Liver (tissue), 9 donors: ENCODE measurements around the gene GPS2. TPM values are rescaled to one million over a fixed set of nuclear protein-coding genes. Genes with fewer than 3 reads are reported as not detected.

Experiments used
- DNase-seq: peaks from one replicate; pipeline ENCODE4 v3.0.0-alpha.2; 2017; ENCODE audit warnings: low spot score
- H3K27ac ChIP-seq, 2 donors: one replicate each; pipeline ENCODE4 v1.7.0; 2013; ENCODE audit warnings: inconsistent platforms in 2 of 2, low read length in 2 of 2, control low read depth in 1 of 2, low read depth in 1 of 2, mild to moderate bottlenecking in 1 of 2
- H3K27me3 ChIP-seq, 4 donors: one replicate each; pipeline versions ENCODE4 v1.6.1 to v1.7.0; 2013; ENCODE audit warnings: low read length in 3 of 4, inconsistent platforms in 1 of 4, mild to moderate bottlenecking in 1 of 4, moderate library complexity in 1 of 4; ENCODE audit not compliant: control insufficient read depth in 4 of 4, insufficient read depth in 4 of 4
- H3K36me3 ChIP-seq, 4 donors: one replicate each; pipeline versions ENCODE4 v1.6.1 to v1.7.0; 2013; ENCODE audit warnings: low read length in 3 of 4, mild to moderate bottlenecking in 3 of 4, low read depth in 1 of 4, moderate library complexity in 1 of 4; ENCODE audit not compliant: control insufficient read depth in 4 of 4, insufficient read depth in 3 of 4
- H3K4me1 ChIP-seq, 4 donors: one replicate each; pipeline versions ENCODE4 v1.6.1 to v1.7.0; 2013; ENCODE audit warnings: low read length in 3 of 4, mild to moderate bottlenecking in 3 of 4, moderate library complexity in 1 of 4; ENCODE audit not compliant: control insufficient read depth in 4 of 4, insufficient read depth in 4 of 4
- H3K4me3 ChIP-seq, 3 donors: one replicate each; pipeline versions ENCODE4 v1.6.1 to v1.7.0; 2013; ENCODE audit warnings: low read length in 3 of 3, control low read depth in 1 of 3, low read depth in 1 of 3, mild to moderate bottlenecking in 1 of 3
- H3K9ac ChIP-seq, 2 donors: one replicate each; pipeline ENCODE4 v1.7.0; 2013; ENCODE audit warnings: low read length in 2 of 2, mild to moderate bottlenecking in 2 of 2, moderate library complexity in 2 of 2, control low read depth in 1 of 2, low read depth in 1 of 2
- H3K9me3 ChIP-seq, 4 donors: one replicate each; pipeline versions ENCODE4 v1.6.1 to v1.7.0; 2013; ENCODE audit warnings: low read length in 3 of 4; ENCODE audit not compliant: control insufficient read depth in 4 of 4
- EGR1 ChIP-seq, 2 donors: IDR thresholded peaks; 2 replicates each; pipeline ENCODE4 v1.6.1; 2016 to 2018; ENCODE audit warnings: antibody characterized with exemption in 2 of 2, low read depth in 2 of 2
- FOXA1 ChIP-seq: IDR thresholded peaks from 2 replicates; pipeline ENCODE4 v1.6.1; 2016; ENCODE audit warnings: antibody characterized with exemption
- FOXA2 ChIP-seq: IDR thresholded peaks from 2 replicates; pipeline ENCODE4 v1.6.1; 2016; ENCODE audit warnings: antibody characterized with exemption
- GABPA ChIP-seq, 2 donors: IDR thresholded peaks in 1 of 2; conservative IDR thresholded peaks in 1 of 2; 2 replicates each; pipeline ENCODE4 v1.6.1; 2016; ENCODE audit warnings: antibody characterized with exemption in 2 of 2, mild to moderate bottlenecking in 1 of 2, moderate library complexity in 1 of 2
- HNF4A ChIP-seq, 2 donors: conservative IDR thresholded peaks; 2 replicates each; pipeline ENCODE4 v1.6.1; 2016; ENCODE audit warnings: antibody characterized with exemption in 2 of 2, mild to moderate bottlenecking in 2 of 2
- HNF4G ChIP-seq: IDR thresholded peaks from 2 replicates; pipeline ENCODE4 v1.6.1; 2016; ENCODE audit warnings: antibody characterized with exemption
- NR2F2 ChIP-seq: IDR thresholded peaks from 2 replicates; pipeline ENCODE4 v1.6.1; 2016; ENCODE audit warnings: antibody characterized with exemption
- RAD21 ChIP-seq, 2 donors: IDR thresholded peaks; 2 replicates each; pipeline ENCODE4 v1.6.1; 2016; ENCODE audit warnings: antibody characterized with exemption in 2 of 2, mild to moderate bottlenecking in 2 of 2
- RXRA ChIP-seq, 2 donors: IDR thresholded peaks; 2 replicates each; pipeline ENCODE4 v1.6.1; 2017 to 2018; ENCODE audit warnings: antibody characterized with exemption in 2 of 2, mild to moderate bottlenecking in 1 of 2
- SP1 ChIP-seq: IDR thresholded peaks from 2 replicates; pipeline ENCODE4 v1.6.1; 2018; ENCODE audit warnings: antibody characterized with exemption, mild to moderate bottlenecking
- TAF1 ChIP-seq: conservative IDR thresholded peaks from 2 replicates; pipeline ENCODE4 v1.6.1; 2016; ENCODE audit warnings: antibody characterized with exemption, mild to moderate bottlenecking
- YY1 ChIP-seq: IDR thresholded peaks from 2 replicates; pipeline ENCODE4 v1.6.1; 2016; ENCODE audit warnings: antibody characterized with exemption, mild to moderate bottlenecking
- WGBS: extraction: QIAGEN DNeasy Blood & Tissue Kit; methylation state at CpG from one replicate; pipeline ENCODE4 v1.1.7; 2013; 5-methylcytosine and 5-hydroxymethylcytosine counted together
- polyA plus RNA-seq, 2 donors: library from polyadenylated mRNA; stranded (reverse) in 1 of 2; unstranded in 1 of 2; fragments of 200-250 nt in 1 of 2; fragments of >200 nt in 1 of 2; fragmentation: Nextera tagmentation in 1 of 2; extraction: Ambion mirVana in 1 of 2; gene quantifications; one replicate each; pipeline versions ENCODE4 v1.2.1 to v1.2.3, GENCODE V29; 2013 to 2015
- total RNA-seq, 2 donors: library from RNA; depleted of rRNA; stranded (reverse); fragments of >200 nt; gene quantifications; one replicate each; pipeline ENCODE4 v1.2.3, GENCODE V29; 2014
- TF ChIP-seq, protein P1 (sequence below): IDR thresholded peaks from 2 replicates; pipeline ENCODE4 v1.6.1; 2016; ENCODE audit warnings: antibody characterized with exemption, mild to moderate bottlenecking
- TF ChIP-seq, protein P2 (sequence below): IDR thresholded peaks from 2 replicates; pipeline ENCODE4 v1.6.1; 2016; ENCODE audit warnings: antibody characterized with exemption
- TF ChIP-seq, protein P3 (sequence below): IDR thresholded peaks from 2 replicates; pipeline ENCODE4 v1.6.1; 2016; ENCODE audit warnings: antibody characterized with exemption
- TF ChIP-seq, protein P4 (sequence below): IDR thresholded peaks from 2 replicates; pipeline ENCODE4 v1.6.1; 2016; ENCODE audit warnings: antibody characterized with exemption
- donor health status: healthy.
- donor health status: healthy.
- donor health status: healthy.
- donor health status: healthy.
- donor health status: healthy.

GPS2 gene
- total and polyA plus RNA-seq, 4 donors = 20.8 to 43.1 (median 22.8) TPM

DNA sequence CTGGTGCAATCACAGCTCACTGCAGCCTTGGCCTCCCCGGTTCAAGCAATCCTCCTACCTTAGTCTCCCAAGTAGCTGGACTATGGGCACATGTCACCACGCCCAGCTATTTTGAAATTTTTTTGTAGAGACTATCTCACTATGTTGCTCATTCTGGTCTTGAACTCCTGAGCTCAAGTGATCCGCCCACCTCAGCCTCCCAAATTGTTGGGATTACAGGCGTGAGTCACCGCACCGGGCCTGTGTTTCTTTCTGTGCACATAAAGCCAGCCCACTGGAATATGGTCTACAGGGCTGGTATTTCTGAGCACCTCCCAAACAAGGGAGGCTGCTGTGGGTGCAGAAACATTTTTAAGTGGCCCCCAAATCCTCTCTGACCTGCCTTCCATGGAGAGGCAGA lies 48.2 kb upstream of the GPS2 start:
- Histone ChIP-seq H3K27me3 (no peaks in the 10 kb centered on the region), H3K4me1 (no peaks in the 10 kb centered on the region), H3K9ac (no peak overlapping the region), H3K36me3 (no peaks in the 10 kb centered on the region), H3K27ac (no peak overlapping the region), H3K4me3 (no peak overlapping the region), H3K9me3 (no peaks in the 10 kb centered on the region)
- TF ChIP-seq TAF1 (no peak), EGR1 (IDR thresholded peaks at IDR 0.05; ENCODE audit: low read depth in 2 of 2) (no peak), GABPA (IDR thresholded peaks at IDR 0.05 in 1 of 2, conservative IDR thresholded peaks at IDR 0.05 in 1 of 2) (no peak), FOXA2 (no peak)
- WGBS = 97% methylated on average over 6 of the region's 6 CpGs
- DNase-seq = no peak

DNA sequence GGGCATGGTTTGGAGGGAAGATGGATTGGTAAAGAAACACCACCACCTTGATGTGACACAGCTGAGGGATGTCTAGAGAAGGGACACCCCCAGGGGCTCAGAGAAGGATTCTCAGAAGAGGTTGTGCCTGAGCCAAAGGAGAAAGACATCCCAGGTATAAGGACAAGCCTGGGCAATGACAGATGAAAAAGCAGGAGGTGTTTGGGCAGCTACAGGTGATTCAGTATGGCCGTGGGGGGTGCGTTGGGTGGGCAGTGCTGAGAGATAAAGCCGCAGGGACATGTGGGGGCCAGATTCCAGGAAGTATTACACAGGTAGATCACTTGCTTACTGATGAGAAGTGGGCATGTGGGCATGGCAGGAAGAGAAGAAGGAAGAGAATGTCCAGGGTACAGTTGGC lies 46.7 kb upstream of the GPS2 start:
- TF ChIP-seq RXRA (IDR thresholded peaks at IDR 0.05) = no peak
- no peak for TF ChIP-seq HNF4A (conservative IDR thresholded peaks at IDR 0.05)
- TF ChIP-seq FOXA1 = no peak
- TF ChIP-seq, protein P1, sequence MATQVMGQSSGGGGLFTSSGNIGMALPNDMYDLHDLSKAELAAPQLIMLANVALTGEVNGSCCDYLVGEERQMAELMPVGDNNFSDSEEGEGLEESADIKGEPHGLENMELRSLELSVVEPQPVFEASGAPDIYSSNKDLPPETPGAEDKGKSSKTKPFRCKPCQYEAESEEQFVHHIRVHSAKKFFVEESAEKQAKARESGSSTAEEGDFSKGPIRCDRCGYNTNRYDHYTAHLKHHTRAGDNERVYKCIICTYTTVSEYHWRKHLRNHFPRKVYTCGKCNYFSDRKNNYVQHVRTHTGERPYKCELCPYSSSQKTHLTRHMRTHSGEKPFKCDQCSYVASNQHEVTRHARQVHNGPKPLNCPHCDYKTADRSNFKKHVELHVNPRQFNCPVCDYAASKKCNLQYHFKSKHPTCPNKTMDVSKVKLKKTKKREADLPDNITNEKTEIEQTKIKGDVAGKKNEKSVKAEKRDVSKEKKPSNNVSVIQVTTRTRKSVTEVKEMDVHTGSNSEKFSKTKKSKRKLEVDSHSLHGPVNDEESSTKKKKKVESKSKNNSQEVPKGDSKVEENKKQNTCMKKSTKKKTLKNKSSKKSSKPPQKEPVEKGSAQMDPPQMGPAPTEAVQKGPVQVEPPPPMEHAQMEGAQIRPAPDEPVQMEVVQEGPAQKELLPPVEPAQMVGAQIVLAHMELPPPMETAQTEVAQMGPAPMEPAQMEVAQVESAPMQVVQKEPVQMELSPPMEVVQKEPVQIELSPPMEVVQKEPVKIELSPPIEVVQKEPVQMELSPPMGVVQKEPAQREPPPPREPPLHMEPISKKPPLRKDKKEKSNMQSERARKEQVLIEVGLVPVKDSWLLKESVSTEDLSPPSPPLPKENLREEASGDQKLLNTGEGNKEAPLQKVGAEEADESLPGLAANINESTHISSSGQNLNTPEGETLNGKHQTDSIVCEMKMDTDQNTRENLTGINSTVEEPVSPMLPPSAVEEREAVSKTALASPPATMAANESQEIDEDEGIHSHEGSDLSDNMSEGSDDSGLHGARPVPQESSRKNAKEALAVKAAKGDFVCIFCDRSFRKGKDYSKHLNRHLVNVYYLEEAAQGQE = no peak
- TF ChIP-seq TAF1 = no peak
- TF ChIP-seq, protein P2, sequence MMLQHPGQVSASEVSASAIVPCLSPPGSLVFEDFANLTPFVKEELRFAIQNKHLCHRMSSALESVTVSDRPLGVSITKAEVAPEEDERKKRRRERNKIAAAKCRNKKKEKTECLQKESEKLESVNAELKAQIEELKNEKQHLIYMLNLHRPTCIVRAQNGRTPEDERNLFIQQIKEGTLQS = no peak
- no peak for TF ChIP-seq NR2F2
- no peak for TF ChIP-seq SP1
- TF ChIP-seq HNF4G = no peak
- no peak for TF ChIP-seq RAD21 (IDR thresholded peaks at IDR 0.05)
- TF ChIP-seq EGR1 (IDR thresholded peaks at IDR 0.05; ENCODE audit: low read depth in 2 of 2) = no peak
- no peak for TF ChIP-seq GABPA (IDR thresholded peaks at IDR 0.05 in 1 of 2, conservative IDR thresholded peaks at IDR 0.05 in 1 of 2)
- no peak for TF ChIP-seq YY1
- TF ChIP-seq, protein P3, sequence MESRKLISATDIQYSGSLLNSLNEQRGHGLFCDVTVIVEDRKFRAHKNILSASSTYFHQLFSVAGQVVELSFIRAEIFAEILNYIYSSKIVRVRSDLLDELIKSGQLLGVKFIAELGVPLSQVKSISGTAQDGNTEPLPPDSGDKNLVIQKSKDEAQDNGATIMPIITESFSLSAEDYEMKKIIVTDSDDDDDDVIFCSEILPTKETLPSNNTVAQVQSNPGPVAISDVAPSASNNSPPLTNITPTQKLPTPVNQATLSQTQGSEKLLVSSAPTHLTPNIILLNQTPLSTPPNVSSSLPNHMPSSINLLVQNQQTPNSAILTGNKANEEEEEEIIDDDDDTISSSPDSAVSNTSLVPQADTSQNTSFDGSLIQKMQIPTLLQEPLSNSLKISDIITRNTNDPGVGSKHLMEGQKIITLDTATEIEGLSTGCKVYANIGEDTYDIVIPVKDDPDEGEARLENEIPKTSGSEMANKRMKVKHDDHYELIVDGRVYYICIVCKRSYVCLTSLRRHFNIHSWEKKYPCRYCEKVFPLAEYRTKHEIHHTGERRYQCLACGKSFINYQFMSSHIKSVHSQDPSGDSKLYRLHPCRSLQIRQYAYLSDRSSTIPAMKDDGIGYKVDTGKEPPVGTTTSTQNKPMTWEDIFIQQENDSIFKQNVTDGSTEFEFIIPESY = no peak
- TF ChIP-seq, protein P4, sequence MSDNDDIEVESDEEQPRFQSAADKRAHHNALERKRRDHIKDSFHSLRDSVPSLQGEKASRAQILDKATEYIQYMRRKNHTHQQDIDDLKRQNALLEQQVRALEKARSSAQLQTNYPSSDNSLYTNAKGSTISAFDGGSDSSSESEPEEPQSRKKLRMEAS = no peak
- Histone ChIP-seq H3K36me3 (no peaks in the 10 kb centered on the region), H3K27ac (no peak overlapping the region), H3K9me3 (no peaks in the 10 kb centered on the region), H3K4me1 (no peaks in the 10 kb centered on the region), H3K27me3 (no peaks in the 10 kb centered on the region), H3K4me3 (no peak overlapping the region), H3K9ac (no peak overlapping the region)
- WGBS = 59% methylated on average over 3 of the region's 3 CpGs
- no peak for DNase-seq
